HG03159 (cell line): ENCODE data around the gene EFHB.
"Not testable (repeated sequence)": the region's sequence is repeated elsewhere in the genome, so short reads cannot be mapped to it uniquely, and the experiment has no call there.

Experiments used
- ATAC-seq: cut with Tn5 transposase; IDR thresholded peaks from one replicate; pipeline ENCODE4 v1.9.1; 2021; ENCODE audit warnings: mild to moderate bottlenecking, moderate library complexity; ENCODE audit not compliant: unreplicated experiment

Gene EFHB

GRCh38 chr3:19934098-19934566 lies at the start of gene EFHB:
EFHB (minus strand) TSS chr3:19934217; CDS start chr3:19934018, 199 bp downstream.
- ATAC-seq, result no peak

- ATAC-seq, result no peak
These were observed 38.0 kb upstream of the EFHB start for GRCh38 chr3:19972054-19972453.

- ATAC-seq, result no peak
These were observed 36.3 kb upstream of the EFHB start for GRCh38 chr3:19970327-19970726.

- ATAC-seq, result no peak
These were observed 33.8 kb upstream of the EFHB start for GRCh38 chr3:19967812-19968211.

- no peak for ATAC-seq
These were observed 33.2 kb upstream of the EFHB start for GRCh38 chr3:19967208-19967607.

- ATAC-seq, result no peak
These were observed 27.9 kb upstream of the EFHB start for GRCh38 chr3:19961960-19962359.

GRCh38 chr3:19960696-19961095 lies 26.7 kb upstream of the EFHB start:
- no peak for ATAC-seq

GRCh38 chr3:19959505-19959904 lies 25.5 kb upstream of the EFHB start:
- no peak for ATAC-seq

GRCh38 chr3:19957354-19957753 lies 23.3 kb upstream of the EFHB start:
- not testable (repeated sequence) for ATAC-seq

GRCh38 chr3:19954676-19955075 lies 20.7 kb upstream of the EFHB start:
- no peak for ATAC-seq

- no peak for ATAC-seq
These were observed 16.3 kb upstream of the EFHB start for GRCh38 chr3:19950316-19950715.

- ATAC-seq, result no peak
These were observed 14.2 kb upstream of the EFHB start for GRCh38 chr3:19948226-19948591.

GRCh38 chr3:19947549-19948225 lies 13.7 kb upstream of the EFHB start:
- peak; percentile 19 for ATAC-seq

- peak; percentile 94 for ATAC-seq
These were observed 13.0 kb upstream of the EFHB start, which contains the start of gene RAB5A for GRCh38 chr3:19946832-19947548. RAB5A (plus strand) TSS chr3:19947097; CDS start chr3:19950899, 3,802 bp downstream.

GRCh38 chr3:19945969-19946831 lies 12.2 kb upstream of the EFHB start:
- ATAC-seq, result peak; percentile 16

GRCh38 chr3:19945534-19945933 lies 11.5 kb upstream of the EFHB start:
- ATAC-seq, result no peak

GRCh38 chr3:19940643-19941042 lies 6.6 kb upstream of the EFHB start:
- ATAC-seq, result no peak

GRCh38 chr3:19938295-19938627 lies 4.2 kb upstream of the EFHB start:
- no peak for ATAC-seq

GRCh38 chr3:19937459-19938294 lies 3.7 kb upstream of the EFHB start:
- no peak for ATAC-seq

- ATAC-seq, result no peak
These were observed 1.6 kb downstream of the EFHB start for GRCh38 chr3:19932422-19932821.

- ATAC-seq, result peak; percentile 50
These were observed 2.2 kb downstream of the EFHB start for GRCh38 chr3:19931767-19932188.
